Epithelial cell of alveolus of lung (primary cell): Measurements from ENCODE around the gene ATF1. TPM values are rescaled to one million over a fixed set of nuclear protein-coding genes. Genes with fewer than 3 reads are reported as not detected.

ENCODE experiments used
- total RNA-seq: library from RNA; depleted of rRNA; stranded (reverse); fragments of >200 nt; gene quantifications from 2 replicates; pipeline ENCODE4 v1.2.1, GENCODE V29; 2015

Gene ATF1
- 15.3 and 21.6 TPM in 2 replicates for total RNA-seq

DNA sequence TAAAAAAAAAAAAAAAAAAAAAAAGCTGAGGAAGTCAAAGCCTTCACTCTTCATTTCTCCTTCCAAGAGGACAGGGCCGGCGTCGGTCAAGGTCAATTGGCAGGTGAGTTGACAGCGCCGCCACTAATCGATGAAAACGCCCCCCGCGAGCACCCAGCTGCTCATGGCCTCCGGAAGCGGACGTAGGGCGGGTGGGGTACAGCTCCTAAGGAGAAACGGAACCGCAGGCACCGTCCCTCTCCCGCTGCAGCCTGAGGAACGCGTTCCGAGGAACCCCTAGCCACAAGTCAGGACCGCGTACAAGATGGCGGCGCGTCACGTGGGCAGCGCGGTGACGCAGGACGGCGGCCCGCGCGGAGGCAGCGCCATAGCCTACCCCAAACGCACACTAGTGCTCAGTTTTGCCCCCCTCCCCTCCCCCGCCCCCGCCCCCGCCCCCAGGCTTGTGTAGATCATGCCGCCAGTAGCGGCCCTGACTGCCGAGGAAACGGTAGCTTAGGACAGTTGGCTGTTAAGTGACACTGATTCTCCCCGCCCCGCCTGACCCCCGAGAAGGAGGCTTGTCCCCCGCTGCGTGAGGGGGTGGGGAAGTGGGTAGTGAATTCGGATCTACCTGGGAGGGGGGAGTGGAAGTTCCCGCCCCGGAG, at the start of gene ATF1:
ATF1 (plus strand) TSS at position 463 of the 647 bp plus-strand sequence. CDS start 16,045 bp downstream, outside the sequence.

DNA sequence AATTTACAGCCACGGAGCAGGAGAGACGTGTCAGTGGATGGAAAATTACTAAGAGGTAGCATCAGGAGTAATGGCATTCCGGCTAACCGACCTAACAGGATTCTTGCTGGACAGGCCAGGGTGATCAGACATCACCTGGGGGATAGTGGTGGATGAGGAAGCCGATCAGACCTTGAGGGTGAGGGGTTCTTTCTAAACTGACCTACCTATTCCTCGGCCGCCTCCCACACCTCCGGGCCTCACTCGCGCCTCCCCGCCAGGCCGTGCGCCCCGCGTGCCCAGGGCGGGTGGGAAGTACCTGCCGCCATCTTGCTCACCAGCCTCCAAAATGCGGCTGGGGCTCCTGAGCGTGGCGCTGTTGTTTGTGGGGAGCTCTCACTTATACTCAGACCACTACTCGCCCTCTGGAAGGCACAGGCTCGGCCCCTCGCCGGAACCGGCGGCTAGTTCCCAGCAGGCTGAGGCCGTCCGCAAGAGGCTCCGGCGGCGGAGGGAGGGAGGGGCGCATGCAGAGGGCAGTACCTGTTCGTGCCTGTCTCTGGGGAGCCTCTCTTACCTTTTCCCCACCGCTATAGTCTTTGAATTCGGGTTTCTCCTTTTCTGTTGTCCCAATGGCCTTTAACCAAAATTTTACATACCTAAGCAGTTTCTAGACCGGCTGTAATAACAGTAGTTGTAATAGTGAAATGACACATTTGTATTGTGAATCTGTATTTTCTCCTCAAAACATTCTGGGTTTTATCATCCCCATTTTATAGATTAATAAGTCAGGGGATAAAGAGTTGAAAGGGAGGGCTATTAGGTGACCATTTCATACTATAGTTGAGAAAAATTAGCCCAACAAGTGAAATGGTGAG, 79.0 kb downstream of the ATF1 start, which contains the start of gene TMPRSS12:
TMPRSS12 (plus strand) TSS at position 290 of the 857 bp plus-strand sequence; CDS start at position 329, 39 bp downstream.

Other genes starting within 250 kb of the ATF1 start
- gene TMPRSS12, start 78.8 kb downstream of the ATF1 start, total RNA-seq: not detected in 2 replicates
- gene HIGD1C, start 188.4 kb downstream of the ATF1 start, total RNA-seq: not detected in 2 replicates